ENCODE results near the gene SLC30A2. TPM values are rescaled to one million over a fixed set of nuclear protein-coding genes. Genes with fewer than 3 reads are reported as not detected.

SLC30A2 gene
- total RNA-seq, 1 donor from 2014 or later, result 0.30 TPM

DNA sequence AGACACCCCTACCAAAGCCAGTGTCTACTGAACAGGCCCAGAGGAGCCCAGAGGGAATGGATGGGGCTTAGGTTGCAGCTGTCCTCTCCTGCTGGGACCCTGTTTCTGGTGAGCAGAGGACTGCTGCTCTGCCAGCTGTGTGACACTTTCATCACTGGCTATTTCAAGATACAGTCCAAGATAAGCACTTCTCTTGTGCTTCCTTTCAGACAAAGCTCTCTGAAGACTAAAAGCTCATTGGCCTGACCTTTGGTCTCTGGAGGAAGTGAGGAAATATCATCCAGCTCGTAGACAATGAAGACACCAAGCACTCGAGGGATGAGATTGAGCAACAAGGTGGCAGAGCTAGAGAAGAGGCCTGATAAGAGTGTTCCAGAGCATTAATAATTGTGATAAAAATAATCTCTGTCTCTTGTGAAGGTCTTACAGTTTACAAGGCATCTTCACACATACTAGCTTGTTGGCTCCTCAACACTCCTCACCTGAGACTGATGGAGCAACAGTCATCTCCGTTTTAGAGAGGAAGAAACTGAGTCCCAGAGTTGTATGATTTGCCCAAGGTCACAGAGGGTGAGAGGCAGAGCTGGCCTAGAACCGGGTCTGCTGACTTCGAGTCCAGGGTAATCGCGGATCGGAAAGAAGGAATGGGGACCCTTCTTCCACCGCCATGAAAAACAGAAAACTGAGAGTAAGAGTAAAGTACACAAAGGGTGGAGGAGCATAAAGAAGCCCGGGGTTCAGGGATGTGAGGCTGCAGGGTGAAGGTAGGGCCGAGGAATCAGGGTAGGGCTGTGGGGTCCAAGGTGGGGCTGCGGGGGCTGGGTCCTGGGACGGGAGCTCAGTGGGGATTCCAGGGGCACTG is 48.7 kb downstream of the SLC30A2 start:
- DNase-seq, result peak; percentile 55

DNA sequence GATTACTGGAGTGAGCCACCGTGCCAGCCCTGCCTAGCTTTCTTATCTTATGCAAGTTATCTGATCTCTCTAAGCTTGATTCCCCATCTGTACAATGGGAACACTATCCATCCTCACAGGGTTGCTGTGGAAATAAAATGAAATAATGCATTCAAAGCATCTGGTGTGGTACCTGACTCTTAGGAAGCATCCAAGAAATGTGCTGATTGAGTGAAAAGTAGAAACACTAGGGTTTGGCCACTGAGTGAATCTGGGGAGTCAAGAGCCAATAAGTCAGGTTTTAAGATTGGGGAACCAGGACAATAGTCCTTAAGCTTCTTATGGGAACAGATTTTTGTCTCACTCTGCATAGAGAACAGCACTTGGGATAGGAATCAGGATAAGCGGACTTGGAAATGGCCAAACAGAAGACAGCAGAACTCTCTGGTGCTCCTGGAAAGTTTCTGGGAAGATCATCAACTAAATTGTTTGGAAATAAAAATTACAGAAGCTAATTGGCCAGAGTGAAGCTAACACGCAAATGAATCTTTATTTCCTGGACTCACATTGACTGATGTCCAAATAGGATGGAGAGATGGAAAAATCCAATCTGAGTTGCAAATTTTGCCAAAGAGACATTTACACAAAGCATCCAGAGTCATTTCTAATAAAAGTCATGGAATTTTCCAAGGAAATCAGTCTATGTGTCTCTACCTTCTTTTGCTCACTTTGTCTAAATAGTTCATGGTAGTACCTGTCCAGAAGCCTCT is 51.3 kb downstream of the SLC30A2 start:
- DNase-seq, result no peak

DNA sequence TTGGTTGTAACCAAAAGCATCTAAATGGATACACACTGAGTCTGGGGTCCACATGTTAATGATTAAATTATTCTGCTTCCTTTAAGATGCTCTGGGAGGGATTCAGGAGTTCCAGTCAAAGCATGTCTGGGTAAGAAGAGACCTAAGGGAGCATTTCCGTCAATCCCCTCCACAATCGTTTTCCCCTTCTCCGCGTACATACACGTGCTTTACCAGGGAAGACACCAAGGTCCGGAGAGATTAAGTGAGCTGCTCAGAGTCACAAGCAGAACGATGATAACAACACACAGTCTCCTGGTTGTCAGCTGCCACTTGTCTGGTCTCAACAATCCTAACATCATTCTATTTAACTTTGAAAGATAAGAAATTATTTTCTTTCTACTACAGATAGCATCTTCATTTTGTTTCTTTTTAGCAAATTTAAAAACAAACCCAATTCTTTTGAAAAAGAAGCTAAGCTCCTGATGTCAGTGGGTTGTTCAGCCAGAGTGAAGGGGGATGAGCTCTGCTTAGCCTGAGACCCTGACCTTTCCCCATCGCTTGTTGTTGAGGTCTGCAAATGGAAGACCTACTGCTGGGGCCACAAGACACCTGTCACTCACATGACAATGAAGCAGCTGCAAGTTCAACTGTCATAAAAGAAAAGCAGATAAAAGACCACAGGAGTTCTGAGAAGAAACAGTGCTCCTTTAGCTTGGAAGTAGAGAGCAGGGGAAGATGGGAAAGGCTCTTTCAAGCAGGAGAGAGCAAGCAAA is 52.5 kb downstream of the SLC30A2 start:
- DNase-seq, result no peak

DNA sequence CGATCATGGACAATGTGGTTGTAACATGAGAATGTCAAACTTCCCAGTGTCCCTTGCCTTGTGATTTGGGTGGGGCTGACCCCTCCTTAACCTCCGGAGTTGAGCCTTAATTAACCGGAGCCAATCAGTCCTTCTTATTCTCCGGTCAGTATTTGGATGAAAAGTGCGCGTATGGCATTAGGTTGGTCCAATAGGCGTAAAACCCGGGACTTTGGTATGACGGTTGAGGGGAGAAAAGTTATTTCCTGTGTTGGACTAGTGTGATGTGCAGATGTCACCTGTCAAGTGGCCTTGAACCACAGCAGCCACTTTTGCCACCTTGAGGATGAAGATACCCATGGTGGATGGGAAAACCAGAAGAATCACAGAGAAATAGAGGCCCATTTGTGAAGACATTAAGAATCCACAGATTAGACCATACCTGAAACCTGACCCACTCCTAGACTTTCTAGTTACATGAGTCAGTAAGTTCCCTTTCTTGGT is 53.2 kb downstream of the SLC30A2 start:
- no peak for DNase-seq

DNA sequence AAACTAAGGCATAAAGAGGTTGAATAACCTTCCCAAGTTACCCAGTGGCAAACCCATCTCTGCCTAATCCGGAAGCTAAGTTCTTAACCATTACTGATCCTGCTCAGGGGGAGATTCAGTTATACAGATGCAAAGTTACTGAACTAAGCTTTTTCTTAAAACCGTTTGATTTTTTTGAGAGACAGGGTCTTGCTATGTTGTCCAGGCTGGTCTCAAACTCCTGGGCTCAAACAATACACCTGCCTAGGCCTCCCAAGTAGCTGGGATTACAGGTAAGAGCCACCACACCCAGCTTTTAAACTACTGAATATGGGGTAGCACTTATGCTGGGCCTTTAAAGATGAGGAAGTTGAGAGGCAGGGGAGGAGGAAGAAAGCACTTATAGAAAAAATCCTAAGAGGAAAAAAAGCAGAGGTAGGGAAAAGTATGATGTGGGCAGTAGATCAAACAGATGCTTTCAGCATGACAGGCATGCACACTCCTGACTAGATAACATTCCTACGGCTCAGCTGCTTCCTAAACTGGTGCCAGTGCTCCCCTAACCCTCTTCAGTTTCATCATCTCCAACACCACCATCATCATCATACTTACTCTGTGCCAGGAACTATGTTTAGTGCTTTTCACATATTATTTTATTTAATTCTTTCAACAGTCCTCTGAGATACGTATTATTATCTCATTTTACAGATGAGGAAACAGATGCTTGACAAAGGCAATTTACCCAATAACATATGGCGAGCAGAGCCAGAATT is 53.8 kb downstream of the SLC30A2 start:
- DNase-seq, result no peak

DNA sequence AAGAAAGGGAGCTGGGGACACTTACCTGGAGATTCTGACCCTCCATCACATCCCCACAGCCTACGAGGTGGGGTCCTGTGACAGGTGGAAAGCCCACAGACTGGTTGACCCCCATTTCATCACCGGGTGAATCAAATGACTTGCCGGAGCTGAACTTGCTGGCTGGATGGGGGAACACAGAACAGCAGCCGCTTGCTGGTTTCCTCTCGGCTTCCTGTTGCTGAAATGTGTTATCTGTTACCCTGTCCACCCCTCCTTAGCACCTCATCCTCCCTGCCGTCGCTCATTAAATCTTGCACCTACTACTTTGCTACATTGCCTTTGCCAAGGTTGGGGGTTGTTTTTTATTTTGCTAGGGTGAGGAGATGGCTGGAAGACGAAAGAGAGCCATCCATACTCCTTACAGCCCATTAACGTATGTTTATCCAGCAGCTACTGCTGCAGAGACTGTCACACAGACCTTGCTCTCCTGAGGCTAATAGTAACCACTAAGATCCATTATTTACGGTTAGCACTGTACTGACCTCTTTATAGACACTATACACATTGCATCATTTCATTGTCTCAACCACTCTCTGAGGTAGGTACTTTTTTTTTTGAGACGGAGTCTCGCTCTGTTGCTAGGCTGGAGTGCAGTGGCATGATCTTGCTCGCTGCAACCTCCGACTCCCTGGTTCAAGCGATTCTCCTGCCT is 55.1 kb downstream of the SLC30A2 start:
- no peak for DNase-seq

DNA sequence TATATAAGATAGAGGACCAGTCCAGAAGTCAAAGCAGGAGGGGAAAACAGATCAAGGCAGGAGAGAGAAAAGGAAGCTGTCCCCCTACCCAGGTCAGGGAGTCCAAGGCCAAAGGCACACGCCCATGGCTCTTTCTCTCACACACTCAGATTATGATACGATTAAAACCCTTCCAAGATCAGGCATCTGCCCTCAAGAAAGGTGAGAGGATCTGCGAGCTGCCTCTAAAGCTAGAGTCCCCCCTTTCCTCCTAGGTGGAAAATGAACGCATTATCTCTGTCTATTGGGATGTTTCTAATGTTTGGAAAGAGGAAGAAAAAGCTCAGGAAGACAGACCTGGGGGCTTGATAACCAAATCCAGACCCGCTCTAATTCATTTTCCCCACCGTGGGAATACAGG is 55.7 kb downstream of the SLC30A2 start:
- DNase-seq, result no peak

DNA sequence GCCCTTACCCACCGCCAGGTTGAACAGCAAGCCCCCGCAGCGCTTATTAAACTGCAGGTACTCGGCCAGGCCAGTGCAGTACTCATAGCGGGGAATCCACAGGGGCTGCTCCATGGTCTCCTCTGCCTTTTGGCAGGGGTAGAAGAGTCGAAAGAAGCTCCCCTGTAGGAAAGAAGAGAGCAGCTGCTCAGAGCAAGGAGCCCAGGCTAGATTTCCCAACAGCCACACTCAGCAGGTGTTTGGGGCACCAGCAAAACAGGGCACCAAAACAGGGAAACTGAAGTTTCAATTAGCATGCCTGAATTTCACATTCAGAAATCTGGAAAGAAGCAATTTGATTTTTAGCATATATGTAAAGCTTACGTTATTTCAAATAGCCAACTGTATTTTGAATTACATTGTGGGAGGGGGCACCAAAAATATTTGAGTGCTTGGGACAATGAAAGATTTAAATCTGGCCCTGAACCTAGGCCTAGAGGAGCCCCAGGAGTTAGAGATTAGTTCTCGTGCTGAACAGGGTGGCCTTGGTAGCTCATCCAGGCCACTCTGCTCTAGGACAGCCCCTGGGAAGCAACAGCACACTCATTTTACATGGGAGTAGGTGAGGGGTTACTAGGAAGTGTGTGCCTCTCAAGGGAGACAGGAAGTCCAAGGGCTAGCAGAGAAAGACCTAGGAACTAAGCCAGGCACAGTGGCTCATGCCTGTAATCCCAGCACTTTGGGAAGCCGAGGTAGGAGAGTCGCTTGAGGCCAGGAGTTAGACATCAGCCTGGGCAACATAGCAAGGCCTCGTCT is 56.3 kb downstream of the SLC30A2 start:
- DNase-seq, result no peak

DNA sequence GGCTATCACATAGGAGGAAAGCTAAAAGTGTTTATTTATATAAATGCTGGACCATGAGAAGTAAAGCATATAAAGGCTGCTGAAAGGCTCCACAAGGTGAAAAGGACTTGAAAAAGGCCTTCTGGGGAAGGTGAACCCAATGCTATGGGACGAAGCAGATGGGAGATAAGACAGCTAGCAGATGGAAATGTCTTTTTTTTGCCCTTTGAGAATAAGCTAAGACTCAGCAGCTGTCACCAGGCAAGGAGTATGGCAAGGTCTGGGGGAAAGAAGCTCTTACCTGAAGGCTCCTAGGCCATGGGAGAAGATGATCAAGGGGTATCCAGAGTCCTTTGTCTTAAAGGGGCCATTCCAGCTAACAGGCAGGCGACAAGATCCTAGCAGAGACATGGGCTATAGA is 58.0 kb downstream of the SLC30A2 start:
- no peak for DNase-seq

Small RNA genes lying within 50 kb of the gene (small RNA-seq; reads per million reads assigned to genes)
- gene RF00283 (ENCODE audit: low replicate concordance) (not detected), gene RF00492 (ENCODE audit: low replicate concordance) (not detected)

Other genes with a start within 250 kb of the SLC30A2 start
- 15.9 TPM for gene SELENON, start 245.9 kb downstream of the SLC30A2 start, total RNA-seq
- gene MTFR1L, start 226.2 kb downstream of the SLC30A2 start, total RNA-seq, result 29.3 TPM
- 1.1 TPM for gene AUNIP, start 186.7 kb downstream of the SLC30A2 start, total RNA-seq
- 8.4 TPM for gene PAQR7, start 170.4 kb downstream of the SLC30A2 start, total RNA-seq
- gene STMN1, start 139.7 kb downstream of the SLC30A2 start, total RNA-seq, result 147 TPM
- gene PAFAH2, start 48.1 kb downstream of the SLC30A2 start, total RNA-seq, result 10.2 TPM
- gene EXTL1, start 24.3 kb downstream of the SLC30A2 start, total RNA-seq, result 0.69 TPM
- gene TRIM63, start 21.5 kb upstream of the SLC30A2 start, total RNA-seq, result 4.7 TPM
- gene PDIK1L, start 65.7 kb upstream of the SLC30A2 start, total RNA-seq, result 11.3 TPM
- gene FAM110D, start 113.0 kb upstream of the SLC30A2 start, total RNA-seq, result 0.30 TPM
- gene C1orf232, start 122.8 kb upstream of the SLC30A2 start, total RNA-seq, result not detected
- gene ZNF593, start 123.8 kb upstream of the SLC30A2 start, total RNA-seq, result 10.0 TPM
- gene ZNF593OS, start 125.7 kb upstream of the SLC30A2 start, total RNA-seq, result not detected
- gene CNKSR1, start 131.4 kb upstream of the SLC30A2 start, total RNA-seq, result 6.9 TPM
- gene CATSPER4, start 144.5 kb upstream of the SLC30A2 start, total RNA-seq, result not detected
- 15.1 TPM for gene CEP85, start 188.1 kb upstream of the SLC30A2 start, total RNA-seq
- gene SH3BGRL3, start 234.0 kb upstream of the SLC30A2 start, total RNA-seq, result 16.0 TPM

All from skin of body (tissue), 3 donors.